HG03521 (cell line): ENCODE data around the gene XYLT1.

Source experiments
- ATAC-seq: cut with Tn5 transposase; IDR thresholded peaks from one replicate; pipeline ENCODE4 v1.9.1; 2021; ENCODE audit warnings: mild to moderate bottlenecking, moderate library complexity; ENCODE audit not compliant: unreplicated experiment

XYLT1 gene

GRCh38 chr16:17128791-17129190 lies 342.0 kb downstream of the XYLT1 start:
- ATAC-seq = no peak

GRCh38 chr16:17126156-17126555 lies 344.6 kb downstream of the XYLT1 start:
- ATAC-seq = no peak

GRCh38 chr16:17125671-17126070 lies 345.1 kb downstream of the XYLT1 start:
- ATAC-seq = no peak

GRCh38 chr16:17117906-17118577 lies 352.7 kb downstream of the XYLT1 start:
- no peak for ATAC-seq

GRCh38 chr16:17116595-17117322 lies 354.0 kb downstream of the XYLT1 start:
- no peak for ATAC-seq

- no peak for ATAC-seq
Observed at GRCh38 chr16:17109413-17109812, 361.3 kb downstream of the XYLT1 start.

- ATAC-seq = no peak
Observed at GRCh38 chr16:17108596-17108995, 362.2 kb downstream of the XYLT1 start.

- no peak for ATAC-seq
Observed at GRCh38 chr16:17107450-17107849, 363.3 kb downstream of the XYLT1 start.

- ATAC-seq = no peak
Observed at GRCh38 chr16:17106243-17106791, 364.4 kb downstream of the XYLT1 start.

GRCh38 chr16:17105239-17105797 lies 365.4 kb downstream of the XYLT1 start:
- no peak for ATAC-seq

- ATAC-seq = no peak
Observed at GRCh38 chr16:17104654-17105053, 366.1 kb downstream of the XYLT1 start.

GRCh38 chr16:17103216-17103615 lies 367.5 kb downstream of the XYLT1 start:
- ATAC-seq = no peak

- no peak for ATAC-seq
Observed at GRCh38 chr16:17101646-17102045, 369.1 kb downstream of the XYLT1 start.

GRCh38 chr16:17098685-17099084 lies 372.1 kb downstream of the XYLT1 start:
- ATAC-seq = no peak

GRCh38 chr16:17084130-17084529 lies 386.6 kb downstream of the XYLT1 start:
- ATAC-seq = no peak

GRCh38 chr16:17083628-17084027 lies 387.1 kb downstream of the XYLT1 start:
- ATAC-seq = no peak

GRCh38 chr16:17082095-17082882 lies 388.5 kb downstream of the XYLT1 start:
- no peak for ATAC-seq

- no peak for ATAC-seq
Observed at GRCh38 chr16:17080105-17080504, 390.7 kb downstream of the XYLT1 start.

GRCh38 chr16:17078931-17079631 lies 391.7 kb downstream of the XYLT1 start:
- ATAC-seq = no peak

GRCh38 chr16:17076818-17077498 lies 393.8 kb downstream of the XYLT1 start:
- no peak for ATAC-seq
